GM18951 (cell line): ENCODE data around the gene LRG1.

ENCODE experiments used
- POLR2A ChIP-seq: IDR thresholded peaks from 4 replicates; pipeline ENCODE4 v1.6.1; 2011; ENCODE audit warnings: mild to moderate bottlenecking; ENCODE audit not compliant: insufficient read length, insufficient read depth; ENCODE audit errors: extremely low read depth
- in situ Hi-C: fragments of 300-500 bp; cut with MboI; formaldehyde crosslinking; loops from one replicate; pipeline ENCODE4 v1.12.0; 2022; ENCODE audit warnings: low sequenced_read_pairs, mixed read lengths, inconsistent platforms; ENCODE audit not compliant: unreplicated experiment

LRG1 gene

GRCh38 chr19:4488496-4488895 is 51.3 kb downstream of the LRG1 start:
- in situ Hi-C loops = no loop called here
- no peak for TF ChIP-seq POLR2A

- in situ Hi-C loops = no loop called here
- TF ChIP-seq POLR2A = no peak
Measured at GRCh38 chr19:4487572-4487971, 52.3 kb downstream of the LRG1 start.
